ENCODE results near the gene BBS10. TPM values are rescaled to one million over a fixed set of nuclear protein-coding genes. Genes with fewer than 3 reads are reported as not detected.
"Not testable (repeated sequence)": the region's sequence is repeated elsewhere in the genome, so short reads cannot be mapped to it uniquely, and the experiment has no call there.

Gene BBS10
- total and polyA plus RNA-seq, 12 donors, result 3.2 to 25.4 (median 10.9) TPM

DNA sequence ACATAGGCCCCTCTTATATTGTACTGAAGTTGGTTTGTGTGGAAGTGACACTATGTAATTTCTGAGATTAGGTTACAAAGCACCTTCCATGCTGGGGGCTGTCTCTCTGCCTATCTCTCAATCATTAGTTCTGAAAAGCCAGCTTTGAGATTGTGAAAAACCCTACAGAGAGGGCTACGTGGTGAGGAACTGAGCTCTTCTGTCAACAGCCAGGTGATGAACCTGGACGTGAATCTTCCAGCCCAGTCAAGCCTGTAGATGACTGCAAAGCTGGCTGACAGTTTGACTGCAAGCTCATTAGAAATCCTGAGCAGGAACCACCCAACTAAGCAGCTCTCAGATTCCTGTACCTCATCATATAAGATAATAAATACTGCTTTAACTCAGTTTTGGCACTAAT, 36.3 kb upstream of the BBS10 start:
- 79 to 96% (median 93%) methylated on average over 2 of the region's 2 CpGs for WGBS, 4 donors
- no peak for DNase-seq
- Histone ChIP-seq H3K4me1 (replicated peaks in 1 of 2) (no peaks in the 10 kb centered on the region), H3K36me3 (replicated peaks in 1 of 2) (peaks cover 0 to 4% of the 10 kb centered on the region in 2 donors), H3K9me3 (replicated peaks in 1 of 3) (no peaks in the 10 kb centered on the region), H3K27ac (no peak overlapping the region), H3K27me3 (no peaks in the 10 kb centered on the region), H3K4me3 (no peak overlapping the region)
- intact Hi-C loops (cut with DNase I), result no loop called here
- TF ChIP-seq, protein P1, sequence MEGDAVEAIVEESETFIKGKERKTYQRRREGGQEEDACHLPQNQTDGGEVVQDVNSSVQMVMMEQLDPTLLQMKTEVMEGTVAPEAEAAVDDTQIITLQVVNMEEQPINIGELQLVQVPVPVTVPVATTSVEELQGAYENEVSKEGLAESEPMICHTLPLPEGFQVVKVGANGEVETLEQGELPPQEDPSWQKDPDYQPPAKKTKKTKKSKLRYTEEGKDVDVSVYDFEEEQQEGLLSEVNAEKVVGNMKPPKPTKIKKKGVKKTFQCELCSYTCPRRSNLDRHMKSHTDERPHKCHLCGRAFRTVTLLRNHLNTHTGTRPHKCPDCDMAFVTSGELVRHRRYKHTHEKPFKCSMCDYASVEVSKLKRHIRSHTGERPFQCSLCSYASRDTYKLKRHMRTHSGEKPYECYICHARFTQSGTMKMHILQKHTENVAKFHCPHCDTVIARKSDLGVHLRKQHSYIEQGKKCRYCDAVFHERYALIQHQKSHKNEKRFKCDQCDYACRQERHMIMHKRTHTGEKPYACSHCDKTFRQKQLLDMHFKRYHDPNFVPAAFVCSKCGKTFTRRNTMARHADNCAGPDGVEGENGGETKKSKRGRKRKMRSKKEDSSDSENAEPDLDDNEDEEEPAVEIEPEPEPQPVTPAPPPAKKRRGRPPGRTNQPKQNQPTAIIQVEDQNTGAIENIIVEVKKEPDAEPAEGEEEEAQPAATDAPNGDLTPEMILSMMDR (IDR thresholded peaks at IDR 0.05), result no peak
- no peak for TF ChIP-seq POLR2A (IDR thresholded peaks at IDR 0.05)

DNA sequence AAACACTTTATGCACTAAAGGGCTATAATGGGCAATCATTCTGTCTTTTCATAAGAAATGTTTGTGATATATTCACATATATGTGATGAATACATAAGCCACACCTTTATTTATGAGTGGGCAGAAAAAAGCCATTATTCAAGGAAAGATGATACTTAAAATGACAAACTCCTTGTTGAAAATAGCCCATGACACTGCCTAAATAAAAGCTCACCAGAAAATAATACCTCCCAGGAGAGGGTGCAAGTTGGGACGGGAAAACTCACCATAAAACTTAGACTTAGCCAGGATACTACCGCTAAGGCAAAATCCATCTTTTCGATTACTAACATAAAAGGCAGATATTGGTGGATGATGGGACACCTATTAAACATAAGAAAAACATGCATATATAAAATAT, 35.8 kb upstream of the BBS10 start:
- WGBS, 4 donors, result 93 to 98% (median 96%) methylated on average over 3 of the region's 3 CpGs
- TF ChIP-seq, protein P1 (IDR thresholded peaks at IDR 0.05), result no peak
- TF ChIP-seq POLR2A (IDR thresholded peaks at IDR 0.05), result no peak

DNA sequence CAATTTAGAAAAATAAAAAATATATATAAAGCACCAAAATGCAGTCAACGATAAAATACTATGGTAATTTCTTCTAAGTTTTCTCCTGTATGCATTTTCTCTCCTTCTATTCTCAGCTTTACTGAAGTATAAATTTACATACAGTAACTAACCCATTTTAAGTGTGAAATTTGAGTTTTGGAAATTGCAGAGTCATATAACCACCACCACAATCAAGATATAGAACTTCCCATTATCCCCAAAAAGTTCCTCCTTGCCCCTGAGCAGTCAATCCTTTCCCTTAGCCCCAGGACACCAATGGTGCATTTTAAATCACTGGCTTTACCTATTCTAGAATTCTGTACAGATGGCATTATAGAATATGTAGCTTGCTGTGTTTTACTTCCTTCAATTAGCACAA, 31.0 kb upstream of the BBS10 start:
- intact Hi-C loops (cut with DNase I), result no loop called here
- no peaks in the 10 kb centered on the region for H3K27me3 ChIP-seq
- no peak for TF ChIP-seq POLR2A (IDR thresholded peaks at IDR 0.05)
- TF ChIP-seq, protein P1 (IDR thresholded peaks at IDR 0.05), result no peak
- H3K36me3 ChIP-seq (replicated peaks in 1 of 2), result peaks cover 0 to 3% of the 10 kb centered on the region in 2 donors
- H3K9me3 ChIP-seq (replicated peaks in 1 of 3), result no peaks in the 10 kb centered on the region
- DNase-seq, result no peak
- no peak overlapping the region for H3K4me3 ChIP-seq
- no peaks in the 10 kb centered on the region for H3K4me1 ChIP-seq (replicated peaks in 1 of 2)
- H3K27ac ChIP-seq, result no peak overlapping the region
- 94 to 100% (median 97%) methylated on average over 1 of the region's 1 CpG for whole genome bisulfite sequencing, 4 donors

More for the DNA sequence above, 35.8 kb upstream of the BBS10 start:
- Histone ChIP-seq H3K4me3 (no peak overlapping the region), H3K9me3 (replicated peaks in 1 of 3) (no peaks in the 10 kb centered on the region), H3K27ac (no peak overlapping the region), H3K36me3 (replicated peaks in 1 of 2) (peaks cover 0 to 4% of the 10 kb centered on the region in 2 donors), H3K27me3 (no peaks in the 10 kb centered on the region), H3K4me1 (replicated peaks in 1 of 2) (no peaks in the 10 kb centered on the region)
- DNase-seq, result no peak
- intact Hi-C loops (cut with DNase I), result no loop called here

DNA sequence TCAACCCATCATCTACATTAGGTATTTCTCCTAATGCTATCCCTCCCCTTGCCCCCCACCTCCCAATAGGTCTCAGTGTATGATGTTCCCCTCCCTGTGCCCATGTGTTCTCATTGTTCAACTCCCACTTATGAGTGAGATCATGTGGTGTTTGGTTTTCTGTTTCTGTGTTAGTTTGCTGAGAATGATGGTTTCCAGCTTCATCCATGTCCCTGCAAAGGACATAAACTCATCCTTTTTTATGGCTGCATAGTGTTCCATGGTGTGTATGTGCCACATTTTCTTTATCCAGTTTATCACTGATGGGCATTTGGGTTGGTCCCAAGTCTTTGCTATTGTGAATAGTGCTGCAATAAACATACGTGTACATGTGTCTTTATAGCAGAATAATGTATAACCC, 28.7 kb upstream of the BBS10 start:
- H3K9me3 ChIP-seq (replicated peaks in 1 of 3); H3K4me1 ChIP-seq (replicated peaks in 1 of 2); intact Hi-C loops (cut with DNase I); DNase-seq; H3K36me3 ChIP-seq (replicated peaks in 1 of 2); H3K27ac ChIP-seq; H3K27me3 ChIP-seq; H3K4me3 ChIP-seq: not testable (repeated sequence)
- 96 to 100% (median 99%) methylated on average over 1 of the region's 1 CpG for WGBS, 4 donors

DNA sequence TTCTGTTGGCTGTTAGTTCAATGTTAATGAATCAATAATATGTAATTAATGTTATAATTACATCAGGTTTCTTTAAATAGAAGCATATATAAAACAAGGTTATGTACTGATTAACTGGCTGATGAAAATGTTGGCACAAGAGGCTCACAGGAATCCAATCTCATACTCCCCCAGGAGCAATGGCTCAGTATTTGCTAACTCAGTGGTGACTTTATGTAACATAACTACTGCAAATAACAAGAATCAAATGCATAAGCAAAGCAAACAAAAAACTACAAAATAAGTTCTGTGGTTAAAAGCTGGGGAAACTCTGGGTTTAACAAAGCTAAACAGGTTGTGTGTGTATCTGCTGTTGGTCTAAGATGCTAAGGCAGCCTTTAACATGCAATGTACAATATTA, 27.7 kb upstream of the BBS10 start:
- no peak for TF ChIP-seq POLR2A (IDR thresholded peaks at IDR 0.05)
- TF ChIP-seq, protein P1 (IDR thresholded peaks at IDR 0.05), result no peak
- Histone ChIP-seq H3K27me3 (no peaks in the 10 kb centered on the region), H3K27ac (no peak overlapping the region), H3K4me3 (no peak overlapping the region), H3K4me1 (replicated peaks in 1 of 2) (no peaks in the 10 kb centered on the region), H3K36me3 (replicated peaks in 1 of 2) (peaks cover 0 to 8% of the 10 kb centered on the region in 2 donors), H3K9me3 (replicated peaks in 1 of 3) (no peaks in the 10 kb centered on the region)
- intact Hi-C loops (cut with DNase I), result no loop called here
- DNase-seq, result no peak

All from adrenal gland (tissue), 12 donors.